WTC11 (cell line): ENCODE data around the gene FOXN3. TPM values are rescaled to one million over a fixed set of nuclear protein-coding genes. Genes with fewer than 3 reads are reported as not detected.

Experiments used
- ATAC-seq: fragments of 200-7000 bp; cut with Tn5 transposase; 2 replicates; pipeline ENCODE4 v1.10.0; 2021; ENCODE audit warnings: mild to moderate bottlenecking, moderate library complexity
- CTCF ChIA-PET: fragments of 300-600 bp; sonication (Branson Sonifier 250); formaldehyde crosslinking; loops from one replicate; lab custom pipeline; 2021; ENCODE audit warnings: antibody characterized with exemption; lab: Charles Lee
- POLR2A ChIA-PET: fragments of 350-600 bp; sonication (Branson Sonifier 250); formaldehyde crosslinking; loops from one replicate; lab custom pipeline; 2021; ENCODE audit warnings: antibody characterized with exemption; lab: Charles Lee
- DNase-seq: peaks from one replicate; pipeline ENCODE4 v3.0.0; 2021; ENCODE audit warnings: low spot score
- H3K27ac Mint-ChIP-seq: 2 replicates; pipeline ENCODE4 v1.8.0; 2021; ENCODE audit warnings: mixed read lengths
- H3K27me3 Mint-ChIP-seq: 2 replicates; pipeline ENCODE4 v1.8.0; 2021; ENCODE audit warnings: low read depth, mild to moderate bottlenecking, moderate library complexity, mixed read lengths
- H3K36me3 Mint-ChIP-seq: 2 replicates; pipeline ENCODE4 v1.8.0; 2021; ENCODE audit warnings: mixed read lengths
- H3K4me1 Mint-ChIP-seq: 2 replicates; pipeline ENCODE4 v1.8.0; 2022; ENCODE audit warnings: mixed read lengths
- H3K4me3 Mint-ChIP-seq: 2 replicates; pipeline ENCODE4 v1.8.0; 2021; ENCODE audit warnings: mild to moderate bottlenecking, moderate library complexity, mixed read lengths
- H3K9me3 Mint-ChIP-seq: 2 replicates; pipeline ENCODE4 v1.8.0; 2021; ENCODE audit warnings: mixed read lengths
- ATF2 ChIP-seq: sonication (generic); formaldehyde crosslinking; IDR thresholded peaks from 2 replicates; pipeline ENCODE4 v1.8.1; 2022; ENCODE audit warnings: low read depth, missing genetic modification reagents, borderline replicate concordance
- CREM ChIP-seq: sonication (generic); formaldehyde crosslinking; IDR thresholded peaks from 2 replicates; pipeline ENCODE4 v1.8.1; 2022; ENCODE audit warnings: mild to moderate bottlenecking, missing genetic modification reagents, moderate library complexity
- E2F4 ChIP-seq: sonication (generic); formaldehyde crosslinking; IDR thresholded peaks from 2 replicates; pipeline ENCODE4 v1.8.1; 2022; ENCODE audit warnings: low read depth, mild to moderate bottlenecking, moderate library complexity, missing genetic modification reagents, borderline replicate concordance
- E2F5 ChIP-seq: sonication (generic); formaldehyde crosslinking; IDR thresholded peaks from 2 replicates; pipeline ENCODE4 v1.8.1; 2022; ENCODE audit warnings: mild to moderate bottlenecking, moderate library complexity, missing genetic modification reagents
- ETV6 ChIP-seq: sonication (generic); formaldehyde crosslinking; IDR thresholded peaks from 2 replicates; pipeline ENCODE4 v1.8.1; 2022; ENCODE audit warnings: mild to moderate bottlenecking, missing genetic modification reagents
- HMGXB4 ChIP-seq: sonication (generic); formaldehyde crosslinking; IDR thresholded peaks from 2 replicates; pipeline ENCODE4 v1.8.1; 2023; ENCODE audit warnings: mild to moderate bottlenecking, moderate library complexity, missing genetic modification reagents
- MAX ChIP-seq: sonication (generic); formaldehyde crosslinking; IDR thresholded peaks from 2 replicates; pipeline ENCODE4 v1.8.0; 2022; ENCODE audit warnings: mild to moderate bottlenecking, missing genetic modification reagents
- MXD4 ChIP-seq: fragments of 250-450 bp; sonication (Bioruptor Pico); IDR thresholded peaks from 2 replicates; pipeline ENCODE4 v1.8.0; 2021; ENCODE audit warnings: mild to moderate bottlenecking, moderate library complexity, borderline replicate concordance
- STAT6 ChIP-seq: sonication (generic); formaldehyde crosslinking; conservative IDR thresholded peaks from 2 replicates; pipeline ENCODE4 v1.8.1; 2023; ENCODE audit warnings: mild to moderate bottlenecking, low read depth, missing genetic modification reagents, moderate library complexity
- TEAD4 ChIP-seq: sonication (generic); formaldehyde crosslinking; IDR thresholded peaks from 2 replicates; pipeline ENCODE4 v1.8.0; 2022; ENCODE audit warnings: mild to moderate bottlenecking, missing genetic modification reagents
- TP53 ChIP-seq: sonication (generic); formaldehyde crosslinking; IDR thresholded peaks from 2 replicates; pipeline ENCODE4 v1.8.1; 2023; ENCODE audit warnings: mild to moderate bottlenecking, missing genetic modification reagents
- ZBTB43 ChIP-seq: sonication (generic); formaldehyde crosslinking; IDR thresholded peaks from 2 replicates; pipeline ENCODE4 v1.8.1; 2023; ENCODE audit warnings: mild to moderate bottlenecking, missing genetic modification reagents
- ZNF532 ChIP-seq: fragments of 250-450 bp; sonication (Bioruptor Pico); IDR thresholded peaks from 2 replicates; pipeline ENCODE4 v1.9.0; 2021; ENCODE audit warnings: mild to moderate bottlenecking, borderline replicate concordance
- total RNA-seq: library from RNA; stranded (reverse); gene quantifications from 3 replicates; pipeline ENCODE4 v1.2.3, GENCODE V29; 2021

The FOXN3 gene
- total RNA-seq, 1 experiment from 2014 or later: 170 TPM

GRCh38 chr14:89382901-89383845, 33.9 kb downstream of the FOXN3 start (continued):
- TF ChIP-seq ZBTB43 (CRISPR knock-in tag) (no peak), ATF2 (CRISPR knock-in tag) (no peak), HMGXB4 (CRISPR knock-in tag) (no peak), STAT6 (CRISPR knock-in tag) (no peak), TEAD4 (CRISPR knock-in tag) (no peak), ETV6 (CRISPR knock-in tag) (no peak), MAX (CRISPR knock-in tag) (no peak), E2F5 (CRISPR knock-in tag) (no peak), ZNF532 (no peak), TP53 (CRISPR knock-in tag) (no peak)

GRCh38 chr14:89382487-89382886, 34.5 kb downstream of the FOXN3 start:
- ATAC-seq: no peak
- Mint-ChIP-seq H3K27ac (peak overlapping the region; percentile 12), H3K36me3 (peaks cover 38% of the 10 kb centered on the region), H3K4me3 (no peak overlapping the region), H3K9me3 (peaks cover 6% of the 10 kb centered on the region), H3K4me1 (peaks cover 77% of the 10 kb centered on the region), H3K27me3 (no peaks in the 10 kb centered on the region)
- no peak for DNase-seq
- ChIA-PET POLR2A (no interaction called here), CTCF (interaction anchor here (0.7 kb wide), 1 partner anchor 342 kb away, joined by 3 read pairs; no protein-coding TSS in a partner anchor)
- no peak for TF ChIP-seq E2F4 (CRISPR knock-in tag)
- no peak for TF ChIP-seq ZNF532
- no peak for TF ChIP-seq MXD4 (CRISPR knock-in tag)
- no peak for TF ChIP-seq CREM (CRISPR knock-in tag)
